Measurements from ENCODE around the gene MUSTN1. TPM values are rescaled to one million over a fixed set of nuclear protein-coding genes. Genes with fewer than 3 reads are reported as not detected.
A peak's percentile ranks its signal among the peaks of the same experiment; 100 is the strongest.

The MUSTN1 gene
- total RNA-seq, 2 experiments from 2014 or later = 0.40 to 3.0 TPM

GRCh38 chr3:52847241-52847640, 12.4 kb upstream of the MUSTN1 start:
- CTCF ChIA-PET = interaction anchor here (1.3 kb wide), 1 partner anchor 26 kb away, joined by 3 read pairs; no protein-coding TSS in a partner anchor
- H3K4me3 Mint-ChIP-seq = no peak overlapping the region
- H3K9me3 Mint-ChIP-seq (ENCODE audit: low read depth) = no peaks in the 10 kb centered on the region
- no peaks in the 10 kb centered on the region for H3K36me3 Mint-ChIP-seq
- H3K27ac Mint-ChIP-seq = no peak overlapping the region
- ATAC-seq (no peak), DNase-seq (no peak)
- H3K27me3 Mint-ChIP-seq = no peaks in the 10 kb centered on the region
- H3K4me1 Mint-ChIP-seq = peaks cover 6% of the 10 kb centered on the region

- CTCF ChIA-PET = interaction anchor here (1.1 to 2.1 kb wide), 6 partner anchors 21 to 150 kb away, joined by 3 to 10 read pairs (median 3); no protein-coding TSS in a partner anchor
- H3K27ac Mint-ChIP-seq = no peak overlapping the region
- no peaks in the 10 kb centered on the region for H3K9me3 Mint-ChIP-seq (ENCODE audit: low read depth)
- peaks cover 8% of the 10 kb centered on the region for H3K4me1 Mint-ChIP-seq
- peaks cover 2% of the 10 kb centered on the region for H3K36me3 Mint-ChIP-seq
- ATAC-seq (no peak), DNase-seq (no peak)
- no peaks in the 10 kb centered on the region for H3K27me3 Mint-ChIP-seq
- no peak overlapping the region for H3K4me3 Mint-ChIP-seq
Observed at GRCh38 chr3:52846432-52846965, 11.7 kb upstream of the MUSTN1 start.

GRCh38 chr3:52845691-52846431, 11.0 kb upstream of the MUSTN1 start:
- DNase-seq = no peak
- H3K9me3 Mint-ChIP-seq (ENCODE audit: low read depth) = no peaks in the 10 kb centered on the region
- no peaks in the 10 kb centered on the region for H3K27me3 Mint-ChIP-seq
- peaks cover 11% of the 10 kb centered on the region for H3K4me1 Mint-ChIP-seq
- ATAC-seq = peak; percentile 55
- no peak overlapping the region for H3K27ac Mint-ChIP-seq
- H3K36me3 Mint-ChIP-seq = peaks cover 5% of the 10 kb centered on the region
- H3K4me3 Mint-ChIP-seq = no peak overlapping the region
- CTCF ChIA-PET = interaction anchor here (0.7 to 2.1 kb wide), 8 partner anchors 21 to 289 kb away, joined by 3 to 10 read pairs (median 3); no protein-coding TSS in a partner anchor

- no peak for ATAC-seq
- Mint-ChIP-seq H3K4me1 (peaks cover 14% of the 10 kb centered on the region), H3K36me3 (peaks cover 8% of the 10 kb centered on the region), H3K27ac (no peak overlapping the region), H3K9me3 (ENCODE audit: low read depth) (no peaks in the 10 kb centered on the region), H3K27me3 (no peaks in the 10 kb centered on the region), H3K4me3 (no peak overlapping the region)
- DNase-seq = no peak
- CTCF ChIA-PET = interaction anchor here (0.7 to 2.1 kb wide), 9 partner anchors 22 to 289 kb away, joined by 3 to 10 read pairs (median 3); no protein-coding TSS in a partner anchor
Observed at GRCh38 chr3:52845157-52845556, 10.3 kb upstream of the MUSTN1 start.

- Mint-ChIP-seq H3K27me3 (no peaks in the 10 kb centered on the region), H3K4me1 (peaks cover 21% of the 10 kb centered on the region), H3K9me3 (ENCODE audit: low read depth) (no peaks in the 10 kb centered on the region), H3K27ac (no peak overlapping the region), H3K4me3 (no peak overlapping the region), H3K36me3 (peaks cover 12% of the 10 kb centered on the region)
- DNase-seq (no peak), ATAC-seq (no peak)
- CTCF ChIA-PET = interaction anchor here (0.7 to 1.7 kb wide), 5 partner anchors 23 to 290 kb away, joined by 3 read pairs; no protein-coding TSS in a partner anchor
Observed at GRCh38 chr3:52844290-52844975, 9.6 kb upstream of the MUSTN1 start.

GRCh38 chr3:52843881-52844280, 9.1 kb upstream of the MUSTN1 start:
- Mint-ChIP-seq H3K27me3 (no peaks in the 10 kb centered on the region), H3K9me3 (ENCODE audit: low read depth) (no peaks in the 10 kb centered on the region), H3K36me3 (peaks cover 12% of the 10 kb centered on the region), H3K4me1 (peaks cover 26% of the 10 kb centered on the region), H3K4me3 (no peak overlapping the region), H3K27ac (no peak overlapping the region)
- ATAC-seq = no peak
- CTCF ChIA-PET = interaction anchor here (0.6 to 1.3 kb wide), 4 partner anchors 53 to 279 kb away, joined by 3 read pairs; no protein-coding TSS in a partner anchor
- no peak for DNase-seq

GRCh38 chr3:52843108-52843865, 8.5 kb upstream of the MUSTN1 start:
- peaks cover 12% of the 10 kb centered on the region for H3K36me3 Mint-ChIP-seq
- peaks cover 32% of the 10 kb centered on the region for H3K4me1 Mint-ChIP-seq
- H3K27ac Mint-ChIP-seq = no peak overlapping the region
- H3K9me3 Mint-ChIP-seq (ENCODE audit: low read depth) = no peaks in the 10 kb centered on the region
- no peak overlapping the region for H3K4me3 Mint-ChIP-seq
- CTCF ChIA-PET = interaction anchor here (0.6 to 1.3 kb wide), 3 partner anchors 53 to 280 kb away, joined by 3 read pairs; no protein-coding TSS in a partner anchor
- no peaks in the 10 kb centered on the region for H3K27me3 Mint-ChIP-seq
- no peak for ATAC-seq
- DNase-seq = no peak

- H3K4me3 Mint-ChIP-seq = no peak overlapping the region
- no peak for DNase-seq
- H3K4me1 Mint-ChIP-seq = peaks cover 41% of the 10 kb centered on the region
- H3K27ac Mint-ChIP-seq = no peak overlapping the region
- CTCF ChIA-PET = no interaction called here
- H3K27me3 Mint-ChIP-seq = no peaks in the 10 kb centered on the region
- H3K36me3 Mint-ChIP-seq = peaks cover 15% of the 10 kb centered on the region
- ATAC-seq = no peak
- H3K9me3 Mint-ChIP-seq (ENCODE audit: low read depth) = no peaks in the 10 kb centered on the region
Observed at GRCh38 chr3:52842424-52842823, 7.6 kb upstream of the MUSTN1 start.

- Mint-ChIP-seq H3K4me3 (no peak overlapping the region), H3K27ac (no peak overlapping the region), H3K36me3 (peaks cover 16% of the 10 kb centered on the region), H3K9me3 (ENCODE audit: low read depth) (no peaks in the 10 kb centered on the region), H3K4me1 (peaks cover 44% of the 10 kb centered on the region), H3K27me3 (no peaks in the 10 kb centered on the region)
- DNase-seq (no peak), ATAC-seq (no peak)
- CTCF ChIA-PET = interaction anchor here (0.9 kb wide), 1 partner anchor 9 kb away, joined by 3 read pairs; no protein-coding TSS in a partner anchor
Observed at GRCh38 chr3:52841981-52842340, 7.1 kb upstream of the MUSTN1 start.

GRCh38 chr3:52841211-52841980, 6.6 kb upstream of the MUSTN1 start:
- Mint-ChIP-seq H3K4me1 (peaks cover 45% of the 10 kb centered on the region), H3K4me3 (no peak overlapping the region), H3K27ac (no peak overlapping the region), H3K36me3 (peaks cover 16% of the 10 kb centered on the region), H3K9me3 (ENCODE audit: low read depth) (no peaks in the 10 kb centered on the region), H3K27me3 (no peaks in the 10 kb centered on the region)
- ATAC-seq = no peak
- no peak for DNase-seq
- CTCF ChIA-PET = interaction anchor here (0.9 to 1.4 kb wide), 4 partner anchors 9 to 30 kb away, joined by 3 to 4 read pairs (median 3); no protein-coding TSS in a partner anchor

- H3K27ac Mint-ChIP-seq = no peak overlapping the region
Observed at GRCh38 chr3:52839892-52840545, 5.2 kb upstream of the MUSTN1 start.

GRCh38 chr3:52839268-52839575, 4.4 kb upstream of the MUSTN1 start:
- H3K36me3 Mint-ChIP-seq = peaks cover 16% of the 10 kb centered on the region
- no peak overlapping the region for H3K27ac Mint-ChIP-seq
- ATAC-seq (peak; percentile 14), DNase-seq (no peak)
- CTCF ChIA-PET = interaction anchor here (0.7 to 1.8 kb wide), 10 partner anchors 9 to 208 kb away, joined by 3 to 6 read pairs (median 4); no protein-coding TSS in a partner anchor
- H3K27me3 Mint-ChIP-seq = no peaks in the 10 kb centered on the region
- H3K4me1 Mint-ChIP-seq = peaks cover 47% of the 10 kb centered on the region
- no peaks in the 10 kb centered on the region for H3K9me3 Mint-ChIP-seq (ENCODE audit: low read depth)
- H3K4me3 Mint-ChIP-seq = no peak overlapping the region

More at GRCh38 chr3:52839892-52840545, 5.2 kb upstream of the MUSTN1 start:
- DNase-seq (no peak), ATAC-seq (no peak)
- no peak overlapping the region for H3K4me3 Mint-ChIP-seq
- CTCF ChIA-PET = interaction anchor here (1.1 to 1.6 kb wide), 5 partner anchors 9 to 95 kb away, joined by 3 to 6 read pairs (median 4); no protein-coding TSS in a partner anchor
- H3K27me3 Mint-ChIP-seq = no peaks in the 10 kb centered on the region
- peaks cover 16% of the 10 kb centered on the region for H3K36me3 Mint-ChIP-seq
- peaks cover 47% of the 10 kb centered on the region for H3K4me1 Mint-ChIP-seq
- H3K9me3 Mint-ChIP-seq (ENCODE audit: low read depth) = no peaks in the 10 kb centered on the region

Measured in activated CD8-positive, alpha-beta memory T cell treated with anti-CD3 and anti-CD28 coated beads, Interleukin-2, amount 10 ng/mL, durations not matched to agents 7 days and 5 days (primary cell).